ENCODE measurements around the gene YIPF1. TPM values are rescaled to one million over a fixed set of nuclear protein-coding genes. Genes with fewer than 3 reads are reported as not detected.
"Not testable (repeated sequence)": the region's sequence is repeated elsewhere in the genome, so short reads cannot be mapped to it uniquely, and the experiment has no call there.

YIPF1 gene
- total RNA-seq, 1 donor from 2014 or later = 20.1 TPM

DNA sequence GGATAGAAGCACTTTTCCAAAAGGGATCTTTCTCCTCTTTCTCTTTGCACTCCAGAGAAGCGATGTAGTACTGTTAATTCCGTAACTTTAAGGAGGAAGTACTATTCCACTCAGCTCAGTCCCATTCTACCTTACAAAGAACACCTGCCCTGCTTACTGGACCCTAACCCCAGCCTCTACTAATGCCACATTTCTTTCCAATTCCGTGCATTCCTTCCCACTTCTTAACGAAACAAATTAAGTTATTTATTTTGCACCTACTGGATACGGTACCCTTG lies 52.0 kb downstream of the YIPF1 start:
- ATAC-seq = no peak

DNA sequence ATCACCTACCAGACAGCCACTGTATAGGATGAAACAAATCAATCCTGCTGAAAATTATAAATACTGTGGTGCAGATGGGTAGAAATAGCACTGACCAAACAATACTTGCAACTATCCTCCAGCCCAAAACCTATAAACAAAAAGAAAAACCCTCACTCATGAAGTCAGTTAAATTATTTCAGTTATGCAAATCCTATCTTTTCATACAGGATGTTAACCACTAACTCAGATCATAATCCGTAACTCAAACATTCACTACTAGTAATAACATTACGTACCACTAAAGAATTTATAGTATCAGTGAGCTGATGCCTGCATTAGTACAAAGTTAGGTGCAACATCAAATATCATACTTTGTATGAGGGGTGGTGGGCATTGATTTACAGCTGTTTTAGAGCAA lies 54.1 kb downstream of the YIPF1 start:
- ATAC-seq = no peak

DNA sequence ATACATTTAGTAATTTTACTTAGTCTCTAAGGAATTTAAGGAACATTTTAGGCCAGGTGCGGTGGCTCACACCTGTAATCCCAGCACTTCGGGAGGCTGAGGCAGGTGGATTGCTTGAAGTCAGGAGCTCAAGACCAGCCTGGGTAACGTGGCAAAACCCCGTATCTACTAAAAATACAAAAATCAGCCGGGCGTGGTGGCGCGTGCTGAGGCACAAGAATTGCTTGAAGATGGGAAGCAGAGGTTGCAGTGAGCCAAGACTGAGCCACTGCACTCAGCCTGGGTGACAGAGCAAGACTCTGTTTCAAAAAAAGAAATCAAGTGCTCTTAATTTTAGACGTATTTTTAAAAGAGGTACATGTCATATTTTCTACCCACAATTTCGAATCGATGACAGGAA lies 54.8 kb downstream of the YIPF1 start:
- ATAC-seq = no peak

DNA sequence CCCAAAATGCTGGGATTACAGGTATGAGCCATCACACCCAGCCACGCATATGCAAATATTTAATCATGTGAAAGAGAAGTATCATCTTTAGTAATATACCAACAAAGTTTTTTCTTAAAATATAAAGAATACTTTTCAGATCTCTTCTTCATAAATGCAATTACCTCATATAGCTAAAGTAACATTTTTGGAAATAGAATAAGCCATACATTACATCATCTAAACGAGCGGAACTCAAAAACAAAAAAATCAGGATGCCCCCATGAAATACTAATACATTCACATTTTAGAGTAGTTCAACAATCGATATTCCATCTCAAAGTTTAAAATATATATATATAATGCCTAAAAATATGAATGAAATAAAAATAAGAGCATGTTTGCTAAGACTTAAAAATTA lies 56.2 kb downstream of the YIPF1 start:
- no peak for ATAC-seq

DNA sequence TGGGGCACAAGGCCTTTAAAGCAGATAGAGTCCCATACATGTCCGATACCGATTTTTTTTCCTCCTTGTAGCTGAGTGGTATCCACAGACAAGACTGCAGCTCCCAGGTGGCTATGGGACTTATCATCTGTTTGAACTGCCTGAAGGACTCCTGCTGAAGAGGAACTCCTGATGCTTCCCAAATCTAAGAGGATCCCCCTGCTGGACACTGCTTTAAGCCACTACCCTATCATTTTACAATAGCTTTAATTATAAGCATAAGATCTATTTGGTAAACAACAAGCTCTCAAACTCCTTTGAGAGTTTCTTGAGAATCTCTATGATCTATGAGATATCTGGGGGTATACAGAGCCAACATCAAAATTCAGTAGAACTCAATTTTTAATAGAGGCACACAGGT lies 63.2 kb downstream of the YIPF1 start:
- no peak for ATAC-seq

DNA sequence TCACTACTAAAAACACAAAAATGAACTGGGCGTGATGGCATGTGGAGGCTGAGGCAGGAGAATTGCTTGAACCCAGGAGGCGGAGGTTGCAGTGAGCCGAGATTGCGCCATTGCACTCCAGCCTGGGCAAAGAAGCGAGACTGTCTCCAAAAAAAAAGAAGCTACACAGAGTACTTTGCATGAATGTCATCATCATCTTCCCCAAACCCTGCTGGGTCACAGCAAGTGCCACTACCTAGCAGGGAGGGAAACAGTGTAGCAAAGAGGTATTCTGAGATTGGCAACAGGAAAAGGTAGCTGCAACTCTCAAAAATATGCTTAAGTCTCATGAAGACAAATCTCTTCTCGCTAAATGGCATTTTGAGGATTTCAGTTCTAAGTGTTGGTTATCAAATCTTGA lies 64.3 kb downstream of the YIPF1 start:
- ATAC-seq = no peak

DNA sequence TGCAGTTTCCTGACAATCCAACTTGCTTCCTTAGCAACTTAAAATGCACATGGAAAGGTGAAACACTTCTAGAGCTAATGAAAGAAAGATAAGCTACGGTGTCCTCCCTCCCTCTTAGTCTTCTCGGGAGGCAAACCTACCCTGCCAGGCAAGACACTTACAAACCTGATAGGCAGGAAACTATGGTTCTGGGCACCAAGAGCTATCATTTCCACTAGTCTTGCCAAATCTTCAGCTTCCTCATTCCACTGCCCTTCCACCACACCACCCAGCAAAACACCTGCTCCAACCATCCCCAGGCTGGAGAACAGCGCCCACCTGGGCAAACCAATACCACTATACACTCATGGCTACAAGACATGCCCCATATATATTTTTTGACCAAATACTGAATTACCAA lies 66.7 kb downstream of the YIPF1 start:
- ATAC-seq = no peak

DNA sequence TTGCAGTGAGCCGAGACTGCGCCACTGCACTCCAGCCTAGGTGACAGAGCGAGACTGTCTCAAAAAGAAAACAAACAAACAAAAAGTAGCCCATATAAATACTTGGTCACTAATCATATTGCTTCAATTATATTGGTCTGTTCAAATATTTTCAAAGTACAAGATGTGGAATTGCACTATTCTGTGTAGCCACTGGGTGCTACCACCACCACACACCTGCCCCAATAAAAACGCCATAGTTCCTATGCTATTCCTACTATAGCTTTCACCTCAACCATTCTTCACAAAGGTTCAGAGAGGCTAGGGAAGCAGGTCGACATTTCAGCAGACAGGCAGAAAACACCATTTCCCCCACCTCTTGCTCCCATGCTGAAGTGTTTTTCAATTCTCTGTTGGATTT lies 68.2 kb downstream of the YIPF1 start:
- no peak for ATAC-seq

DNA sequence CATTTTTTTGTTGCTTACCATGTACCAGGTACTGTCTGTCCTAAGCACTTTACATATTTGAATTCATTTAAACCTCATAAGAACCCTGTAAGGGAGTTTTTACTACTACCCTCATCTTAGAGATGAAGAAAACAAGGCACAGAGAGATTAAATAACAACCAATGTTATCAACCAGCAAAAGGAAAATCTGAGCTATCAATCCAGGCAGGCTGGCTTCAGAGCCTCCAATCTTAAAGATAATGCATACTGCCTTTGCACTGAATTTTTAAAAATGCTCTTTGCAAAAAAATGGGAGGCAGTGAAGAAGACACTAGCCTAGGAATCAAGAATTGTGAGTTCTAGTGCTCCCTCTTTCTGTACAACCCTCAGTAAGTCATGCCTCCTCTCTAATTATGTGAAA lies 70.2 kb downstream of the YIPF1 start:
- ATAC-seq = no peak

DNA sequence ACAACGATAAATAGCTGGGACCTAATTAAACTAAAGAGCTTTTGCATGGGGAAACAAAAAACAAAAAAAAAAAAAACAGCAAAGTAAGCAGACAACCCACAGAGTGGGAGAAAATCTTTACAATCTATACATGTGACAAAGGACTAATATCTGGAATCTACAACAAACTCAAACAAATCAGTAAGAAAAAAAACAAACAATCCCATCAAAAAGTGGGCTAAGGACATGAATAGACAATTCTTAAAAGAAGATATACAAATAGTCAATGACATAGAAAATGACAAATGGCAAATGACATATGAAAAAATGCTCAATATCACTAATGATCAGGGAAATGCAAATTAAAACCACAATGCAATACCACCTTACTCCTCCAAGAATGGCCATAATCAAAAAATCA lies 73.0 kb downstream of the YIPF1 start:
- ATAC-seq = not testable (repeated sequence)

DNA sequence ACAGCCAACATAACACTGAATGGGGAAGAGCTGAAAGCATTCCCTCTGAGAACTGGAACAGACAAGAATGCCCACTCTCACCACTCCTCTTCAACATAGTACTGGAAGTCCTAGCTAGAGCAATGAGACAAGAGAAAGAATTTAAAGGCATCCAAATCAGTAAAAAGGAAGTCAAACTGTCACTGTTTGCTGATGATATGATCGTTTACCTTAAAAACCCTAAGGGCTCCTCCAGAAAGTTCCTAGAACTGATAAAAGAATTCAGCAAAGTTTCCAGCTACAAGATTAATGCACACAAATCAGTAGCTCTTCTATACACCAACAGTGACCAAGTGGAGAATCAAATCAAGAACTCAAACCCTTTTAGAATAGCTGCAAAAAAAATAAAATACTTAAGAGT lies 74.1 kb downstream of the YIPF1 start:
- ATAC-seq = not testable (repeated sequence)

DNA sequence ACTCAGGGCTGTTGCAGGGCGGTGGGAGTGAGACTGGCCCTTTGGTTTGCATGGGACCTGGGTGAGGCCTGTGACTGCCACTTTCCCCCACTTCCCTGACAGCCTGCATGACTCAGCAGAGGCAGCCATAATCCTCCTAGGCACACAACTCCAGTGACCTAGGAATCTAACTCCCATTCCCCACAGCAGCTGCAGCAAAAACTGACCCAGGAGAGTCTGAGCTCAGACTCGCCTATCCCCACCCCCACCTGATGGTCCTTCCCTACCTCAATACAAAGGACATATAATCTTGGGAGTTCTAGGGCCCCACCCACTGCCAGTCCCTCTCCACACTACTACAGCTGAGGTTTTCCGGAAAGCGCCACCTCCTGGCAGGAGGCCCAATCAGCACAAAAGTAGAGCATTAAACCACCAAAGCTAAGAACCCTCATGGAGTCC lies 78.2 kb downstream of the YIPF1 start:
- ATAC-seq = no peak

DNA sequence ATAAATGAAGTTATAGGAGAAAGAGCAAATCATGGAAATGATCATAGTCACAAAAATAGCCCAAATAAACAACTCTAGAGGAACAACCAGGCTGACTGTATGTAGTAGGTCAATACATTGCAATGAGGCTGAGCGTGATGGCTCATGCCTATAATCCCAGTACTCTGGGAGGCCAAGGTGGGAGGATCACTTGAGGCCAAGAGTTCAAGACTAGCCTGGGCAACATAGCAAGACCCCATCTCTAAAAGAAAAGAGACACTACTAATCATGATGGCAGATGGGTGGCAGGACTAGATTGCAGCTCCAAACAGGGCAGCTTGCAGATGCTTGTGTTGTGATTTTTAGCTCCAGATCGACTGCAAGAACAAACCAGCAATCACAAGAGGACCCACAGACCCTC lies 79.1 kb downstream of the YIPF1 start:
- no peak for ATAC-seq

DNA sequence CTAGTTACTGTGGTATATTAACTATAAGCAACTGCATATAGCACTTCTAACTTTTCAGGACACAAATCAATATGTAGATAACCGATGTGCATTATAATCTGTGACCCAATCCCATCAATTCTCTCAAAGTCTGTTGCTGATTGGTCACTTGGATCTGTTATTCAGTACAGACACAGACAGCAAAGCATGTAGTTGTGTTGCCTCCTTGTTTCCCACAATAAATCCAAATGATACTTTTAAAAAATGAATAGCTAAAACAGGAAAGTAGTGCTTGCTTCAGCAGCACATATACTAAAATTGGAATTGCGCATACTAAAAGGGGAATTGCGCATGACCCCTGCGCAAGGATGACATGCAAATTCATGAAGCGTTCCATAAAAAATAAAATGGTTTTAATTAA lies 79.6 kb downstream of the YIPF1 start:
- ATAC-seq = no peak

DNA sequence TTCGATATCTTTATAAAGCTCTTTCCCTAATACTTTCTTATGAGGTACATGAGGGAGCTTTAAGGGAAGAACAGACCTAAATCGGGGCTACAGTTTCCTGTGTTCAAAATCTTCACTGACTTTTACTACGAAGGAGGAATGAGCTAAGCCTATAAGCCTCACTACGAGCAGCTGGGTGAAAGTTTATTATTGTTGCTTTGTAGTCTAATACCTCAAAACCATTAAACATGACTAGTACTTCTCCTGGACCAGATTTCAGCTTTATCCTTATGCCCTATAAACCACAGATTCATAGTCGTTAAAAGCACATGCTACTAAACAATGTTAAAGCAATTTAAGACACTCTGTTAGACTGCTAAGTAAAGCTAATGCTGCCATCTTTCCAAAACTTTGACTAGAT lies 81.7 kb downstream of the YIPF1 start:
- ATAC-seq = no peak

DNA sequence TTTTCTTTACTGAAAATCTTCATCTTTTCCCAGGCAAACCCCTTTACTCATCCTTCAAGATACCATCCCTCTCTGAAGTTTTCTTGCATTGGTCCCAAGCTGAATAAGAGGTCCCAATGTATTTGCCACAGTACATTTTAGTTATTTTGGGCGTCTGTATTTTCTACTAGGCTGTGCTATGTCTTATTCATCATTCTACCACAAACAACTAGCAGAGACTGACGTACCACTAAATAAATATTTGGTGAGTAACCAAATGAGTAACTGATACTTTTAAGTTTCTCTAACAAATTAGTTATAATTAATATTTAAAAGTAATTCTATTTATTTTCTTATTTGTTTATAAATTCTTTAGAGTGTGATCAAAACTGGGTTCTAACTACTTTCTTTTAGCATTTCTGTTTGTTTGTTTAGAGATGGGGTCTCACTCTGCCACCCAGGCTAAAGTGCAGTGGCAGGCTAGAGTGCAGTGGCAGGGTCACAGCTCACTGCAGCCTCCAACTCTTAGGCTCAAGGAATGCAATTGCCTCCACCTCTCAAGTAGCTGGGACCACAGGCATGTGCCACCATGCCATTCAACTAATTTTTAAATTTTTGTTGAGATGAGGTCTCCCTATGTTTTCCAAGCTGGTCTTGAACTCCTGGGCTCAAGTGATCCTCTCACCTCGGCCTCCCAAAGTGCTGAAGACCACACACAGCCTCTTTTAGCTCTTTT lies 84.6 kb downstream of the YIPF1 start:
- no peak for ATAC-seq

DNA sequence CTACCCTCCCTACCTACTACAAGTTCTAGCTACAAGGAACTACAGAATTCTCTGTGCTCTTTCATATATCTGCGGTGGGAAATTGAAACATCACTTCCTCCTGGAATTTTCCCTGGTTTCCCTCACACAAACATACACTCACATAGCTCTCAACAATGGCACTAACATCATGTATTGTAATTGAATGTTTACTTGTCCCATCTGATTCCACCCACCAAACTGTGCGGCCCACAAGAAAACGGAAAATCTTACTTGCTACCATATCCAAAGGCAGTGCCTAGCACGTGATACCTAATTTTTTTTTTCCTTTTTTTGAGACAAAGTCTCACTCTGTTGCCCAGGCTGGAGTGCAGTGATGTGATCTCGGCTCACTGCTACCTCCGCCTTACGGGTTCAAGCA lies 85.4 kb downstream of the YIPF1 start:
- no peak for ATAC-seq

Other genes with a start within 250 kb of the YIPF1 start
- 0.20 TPM for gene GLIS1, start 150.6 kb downstream of the YIPF1 start, total RNA-seq
- gene NDC1, start 51.5 kb downstream of the YIPF1 start, total RNA-seq = 15.9 TPM
- not detected for gene DIO1, start 4.4 kb upstream of the YIPF1 start, total RNA-seq
- gene IFT25, start 55.9 kb upstream of the YIPF1 start, total RNA-seq = 15.6 TPM
- gene LRRC42, start 56.6 kb upstream of the YIPF1 start, total RNA-seq = 20.0 TPM
- 0.24 TPM for gene LDLRAD1, start 128.4 kb upstream of the YIPF1 start, total RNA-seq
- 255 TPM for gene TMEM59, start 163.4 kb upstream of the YIPF1 start, total RNA-seq
- 4.2 TPM for gene TCEANC2, start 163.8 kb upstream of the YIPF1 start, total RNA-seq

Data from esophagus mucosa (tissue), 1 donor.